ENCODE results near the gene TDRD3.

TDRD3 gene

GRCh38 chr13:60575142-60575541 lies 178.1 kb downstream of the TDRD3 start:
- DNase-seq (ENCODE audit: low read depth): no peak

DNA sequence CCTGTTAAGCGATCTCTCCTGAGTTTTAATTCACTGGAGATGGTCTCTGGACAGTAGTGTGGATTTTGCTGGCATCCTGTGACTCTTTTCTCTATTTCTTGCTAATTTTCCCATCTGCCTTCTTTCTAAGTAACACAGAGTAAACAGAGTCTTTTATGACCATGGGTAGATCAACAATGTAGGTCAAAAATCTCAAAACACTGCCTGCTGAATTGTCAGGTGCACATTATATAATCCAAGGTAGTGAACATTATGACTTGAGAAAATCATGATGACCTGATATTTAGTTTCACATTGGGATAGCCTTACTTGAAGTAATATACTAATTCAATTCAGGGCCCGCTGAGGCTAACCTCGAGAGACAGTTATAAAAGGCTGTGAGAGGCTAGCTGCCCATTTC lies 180.7 kb downstream of the TDRD3 start:
- no peak for DNase-seq (ENCODE audit: low read depth)

GRCh38 chr13:60583196-60583888 lies 186.3 kb downstream of the TDRD3 start:
- DNase-seq (ENCODE audit: low read depth): no peak

- DNase-seq (ENCODE audit: low read depth): no peak
Measured at GRCh38 chr13:60583911-60584753, 187.1 kb downstream of the TDRD3 start.

DNA sequence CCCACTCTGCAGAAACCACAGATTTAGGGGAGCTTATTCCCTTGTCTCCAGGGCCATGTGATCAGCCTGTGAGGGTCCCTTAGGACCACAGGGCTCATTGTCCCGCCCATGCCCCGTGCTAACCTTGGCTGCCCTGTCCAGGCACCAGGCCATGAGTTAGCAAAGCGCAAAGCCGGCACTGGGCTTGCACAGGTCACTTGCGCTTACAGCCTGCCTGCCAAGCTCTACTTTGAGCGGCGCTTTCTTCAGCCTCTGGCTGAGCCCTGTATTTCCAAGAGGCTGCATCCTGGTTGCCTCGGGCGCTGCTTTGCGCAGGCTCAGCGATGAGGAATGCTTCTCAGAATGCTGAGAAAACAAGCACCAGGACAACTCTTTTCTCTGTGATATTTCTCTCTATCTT lies 188.0 kb downstream of the TDRD3 start:
- DNase-seq (ENCODE audit: low read depth): no peak

DNA sequence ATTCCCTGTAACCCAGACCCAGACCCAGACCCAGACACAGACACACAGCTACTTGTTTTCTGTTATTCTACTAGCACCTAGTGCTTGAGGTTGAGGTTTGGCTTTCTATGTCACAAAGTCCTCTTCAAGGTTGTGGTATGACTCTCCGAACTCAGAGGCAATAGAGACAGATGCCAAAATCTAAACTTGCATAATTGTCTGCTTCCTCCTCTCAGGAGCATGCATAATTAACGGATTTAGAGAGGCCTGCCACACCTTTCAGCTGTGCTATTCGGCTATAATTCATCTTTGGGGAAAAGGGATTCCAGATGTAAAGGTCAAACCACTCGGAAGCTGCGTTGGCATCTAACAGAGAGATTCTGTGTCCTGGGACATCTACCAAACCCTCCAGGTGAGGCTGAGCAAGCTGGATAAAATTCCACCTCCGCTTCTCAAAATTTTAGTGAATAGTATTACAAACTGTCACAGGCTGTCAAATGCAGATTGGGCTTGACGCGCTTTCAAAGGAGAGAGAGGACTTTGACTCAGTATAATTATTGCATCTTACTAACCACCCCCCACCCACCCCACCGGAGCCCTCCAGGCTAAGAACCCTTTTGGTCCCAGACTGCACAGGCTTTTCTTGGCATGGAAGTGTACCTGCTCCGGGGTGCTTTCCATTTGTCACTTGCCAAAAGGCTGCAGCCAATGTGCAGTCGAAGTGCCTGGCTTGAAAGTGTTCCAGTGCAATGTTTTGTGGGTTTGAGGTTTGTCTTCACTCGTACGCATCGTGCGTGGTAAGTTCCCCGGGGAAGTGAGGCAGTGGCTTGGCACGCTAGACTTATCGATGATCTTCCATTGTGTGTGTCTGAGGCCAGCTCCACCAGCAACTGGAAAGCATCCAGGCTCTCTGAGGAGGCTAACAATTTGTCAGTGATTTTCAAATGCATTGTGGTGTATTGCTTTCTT lies 194.1 kb downstream of the TDRD3 start:
- DNase-seq (ENCODE audit: low read depth): no peak

- no peak for DNase-seq (ENCODE audit: low read depth)
Measured at GRCh38 chr13:60603049-60603448, 206.0 kb downstream of the TDRD3 start.

- DNase-seq (ENCODE audit: low read depth): no peak
Measured at GRCh38 chr13:60604058-60604457, 207.0 kb downstream of the TDRD3 start.

DNA sequence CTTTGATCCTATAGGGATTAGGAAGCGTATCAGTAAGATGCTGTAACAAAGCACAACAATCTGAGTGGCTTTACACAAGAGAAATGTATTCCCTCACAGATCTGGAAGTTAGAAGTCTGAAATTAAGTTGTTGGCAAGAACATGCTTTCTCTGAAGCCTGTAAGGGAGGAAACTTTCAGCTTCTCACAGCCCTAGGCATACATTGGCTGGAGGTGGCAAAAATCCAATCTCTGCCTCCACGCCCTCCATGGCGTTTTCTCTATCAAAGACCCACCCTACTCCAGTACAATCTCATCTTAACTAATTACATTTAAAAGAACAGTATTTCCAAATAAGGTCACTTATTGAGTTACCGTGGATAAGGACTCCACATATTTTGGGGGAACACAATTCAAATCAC lies 211.9 kb downstream of the TDRD3 start:
- no peak for DNase-seq (ENCODE audit: low read depth)

GRCh38 chr13:60611523-60611922 lies 214.5 kb downstream of the TDRD3 start:
- no peak for DNase-seq (ENCODE audit: low read depth)

GRCh38 chr13:60612593-60612992 lies 215.6 kb downstream of the TDRD3 start:
- no peak for DNase-seq (ENCODE audit: low read depth)

DNA sequence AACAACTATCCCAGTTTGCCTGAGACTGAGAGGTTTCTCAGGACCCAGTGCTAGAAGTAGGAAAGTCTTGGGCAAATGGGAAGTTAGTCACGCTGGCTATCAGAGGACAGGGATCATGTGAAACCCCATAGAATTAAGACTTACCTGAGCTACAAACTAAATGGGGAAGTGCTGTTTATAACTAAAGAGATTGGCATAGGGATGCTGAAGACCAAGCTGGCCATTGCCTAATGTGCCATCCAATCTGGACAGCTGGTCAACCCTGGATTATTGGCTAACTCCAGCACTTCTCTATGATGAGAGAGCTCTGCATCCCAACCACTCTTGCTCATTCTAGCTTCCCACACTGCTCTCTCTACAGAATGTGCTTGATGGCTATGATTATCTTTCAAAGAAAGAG lies 216.1 kb downstream of the TDRD3 start:
- no peak for DNase-seq (ENCODE audit: low read depth)

GRCh38 chr13:60617991-60618733 lies 221.1 kb downstream of the TDRD3 start:
- no peak for DNase-seq (ENCODE audit: low read depth)

DNA sequence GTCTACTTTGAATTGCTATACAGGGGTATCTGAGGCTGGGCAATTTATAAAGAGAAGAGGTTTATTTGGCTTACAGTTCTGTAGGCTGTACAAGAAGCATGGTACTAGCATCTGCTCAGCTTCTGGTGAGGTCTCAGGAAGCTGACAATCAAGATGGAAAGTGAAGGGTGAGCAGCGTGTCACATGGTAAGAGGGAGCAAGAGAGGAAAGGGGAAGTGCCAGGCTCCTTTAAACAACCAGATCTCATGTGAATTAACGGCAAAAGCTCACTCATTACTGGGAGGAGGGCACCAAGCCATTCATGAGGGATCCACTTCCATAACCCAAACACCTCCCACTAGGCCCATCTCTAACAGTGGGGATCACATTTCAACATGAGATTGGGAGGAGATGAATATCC lies 222.4 kb downstream of the TDRD3 start:
- DNase-seq (ENCODE audit: low read depth): no peak

DNA sequence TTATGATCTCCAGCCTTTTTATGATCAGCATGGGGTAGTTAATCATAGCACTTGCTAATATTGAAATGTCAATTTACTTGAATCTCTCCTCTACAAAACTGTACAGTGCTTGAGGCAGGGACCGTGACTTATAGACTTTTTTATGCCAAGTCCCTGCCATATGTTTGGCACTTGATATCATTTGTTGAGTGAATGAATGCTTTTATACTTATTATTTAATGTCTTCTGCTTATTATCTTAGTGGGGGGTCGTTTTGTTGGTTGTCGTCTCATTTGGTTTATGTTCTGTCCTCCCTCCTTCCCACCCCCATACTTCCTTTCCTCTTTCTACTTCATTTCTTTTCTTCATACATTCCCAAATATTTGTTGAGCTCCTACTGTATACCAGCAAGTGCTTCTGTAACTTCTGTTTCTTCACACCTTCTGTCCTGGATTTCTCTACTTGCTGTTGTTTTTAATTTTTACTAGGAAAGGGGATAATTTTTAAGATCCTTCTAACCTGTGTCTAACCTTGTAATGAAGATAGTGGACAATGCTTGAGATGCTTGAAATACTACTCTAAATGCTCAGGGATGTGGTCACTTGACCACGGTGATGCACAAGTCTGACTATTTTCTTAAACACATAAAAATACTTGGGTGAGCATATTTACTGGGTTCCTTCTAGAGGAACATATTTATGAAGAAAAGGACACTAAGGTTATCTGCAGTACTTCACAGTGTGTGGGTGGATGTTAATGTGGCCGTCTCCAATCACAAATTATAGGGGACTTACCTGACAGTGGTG lies 223.8 kb downstream of the TDRD3 start:
- no peak for DNase-seq (ENCODE audit: low read depth)

DNA sequence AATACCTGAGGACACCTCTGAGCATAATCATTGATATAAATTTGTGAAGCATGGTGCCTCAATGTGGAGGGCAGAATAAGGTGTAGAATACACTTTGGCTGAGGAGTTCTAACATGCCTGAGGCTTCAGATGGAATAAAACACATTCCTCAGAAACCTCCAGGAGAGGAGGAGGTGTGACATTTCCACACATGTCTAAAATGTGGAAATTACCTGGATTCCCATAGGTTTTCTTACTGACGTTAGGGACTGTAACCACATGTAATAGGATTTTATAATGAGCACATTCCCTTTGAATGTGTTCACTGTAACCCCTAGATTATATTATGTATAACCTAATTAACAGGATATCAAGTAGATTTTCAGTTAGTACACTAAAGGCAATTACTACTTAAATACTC lies 226.1 kb downstream of the TDRD3 start:
- DNase-seq (ENCODE audit: low read depth): no peak

Data from stimulated activated CD8-positive, alpha-beta memory T cell treated with anti-CD3 and anti-CD28 coated beads, Interleukin-4, amount 100 ng/mL, for 24 hours (primary cell).